Measurements from ENCODE around the gene SDCCAG8.

SDCCAG8 gene

GRCh38 chr1:243483952-243484351 lies 228.1 kb downstream of the SDCCAG8 start:
- DNase-seq (ENCODE audit: low read depth) = no peak

GRCh38 chr1:243487036-243487648 lies 231.3 kb downstream of the SDCCAG8 start:
- DNase-seq (ENCODE audit: low read depth) = no peak

DNA sequence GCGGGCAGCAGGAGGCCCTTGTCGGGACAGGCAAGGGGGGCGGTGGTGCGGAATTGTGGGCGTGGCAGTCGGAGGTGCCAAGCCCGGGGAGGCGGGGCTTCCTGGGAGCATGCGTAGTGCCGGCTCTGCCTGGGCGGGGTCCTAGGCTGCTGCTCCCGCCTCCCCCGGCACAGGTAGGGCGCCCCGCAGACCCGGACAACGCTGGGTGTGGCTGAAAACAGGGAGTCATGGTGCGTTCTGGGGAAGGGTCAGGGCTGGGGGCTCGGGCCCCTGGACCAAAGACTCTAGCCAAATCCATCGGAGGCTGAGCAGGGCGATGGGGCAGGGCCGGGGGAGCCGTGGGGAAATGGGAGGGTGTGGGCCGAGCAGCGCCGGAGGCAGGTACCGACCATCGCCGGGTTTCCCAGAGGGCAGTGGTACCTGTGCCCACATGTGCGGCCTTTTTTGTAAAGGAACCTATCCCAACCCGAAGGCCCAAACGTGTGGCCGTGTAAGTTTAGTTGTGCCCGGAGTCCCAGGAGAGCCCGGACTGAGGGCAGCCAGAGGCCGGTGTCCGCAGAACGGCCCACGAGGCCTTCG lies 231.9 kb downstream of the SDCCAG8 start:
- DNase-seq (ENCODE audit: low read depth) = no peak

DNA sequence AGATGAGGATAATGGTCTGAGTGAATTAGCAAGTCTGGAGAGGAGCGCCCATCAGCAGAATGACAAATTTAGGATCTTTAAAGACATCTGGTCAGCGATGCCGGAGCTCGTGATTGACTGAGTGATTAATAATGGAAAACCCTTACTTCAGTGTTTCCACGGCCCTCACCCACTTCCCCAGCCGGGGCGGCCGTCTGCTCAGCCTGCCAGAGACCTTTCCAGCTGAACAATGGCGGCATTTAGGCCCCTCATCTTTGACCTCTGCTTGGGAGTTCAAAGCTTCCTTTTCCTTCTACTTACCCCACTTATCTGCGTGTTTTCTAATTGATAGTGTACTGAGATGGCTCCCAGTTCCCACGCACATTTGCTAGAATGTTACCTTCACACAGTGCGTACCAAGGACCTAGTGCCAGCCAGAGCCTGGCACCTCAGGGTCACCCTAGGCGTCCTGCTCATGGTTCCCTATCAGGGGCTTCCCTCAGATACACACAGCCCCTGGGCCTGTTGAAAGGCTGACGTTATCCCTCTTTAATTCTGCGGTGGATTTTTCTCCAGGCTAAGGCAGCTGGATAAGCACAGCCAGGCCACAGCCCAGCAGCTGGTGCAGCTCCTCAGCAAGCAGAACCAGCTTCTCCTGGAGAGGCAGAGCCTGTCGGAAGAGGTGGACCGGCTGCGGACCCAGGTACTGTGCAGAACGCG lies 232.8 kb downstream of the SDCCAG8 start:
- DNase-seq (ENCODE audit: low read depth) = no peak

DNA sequence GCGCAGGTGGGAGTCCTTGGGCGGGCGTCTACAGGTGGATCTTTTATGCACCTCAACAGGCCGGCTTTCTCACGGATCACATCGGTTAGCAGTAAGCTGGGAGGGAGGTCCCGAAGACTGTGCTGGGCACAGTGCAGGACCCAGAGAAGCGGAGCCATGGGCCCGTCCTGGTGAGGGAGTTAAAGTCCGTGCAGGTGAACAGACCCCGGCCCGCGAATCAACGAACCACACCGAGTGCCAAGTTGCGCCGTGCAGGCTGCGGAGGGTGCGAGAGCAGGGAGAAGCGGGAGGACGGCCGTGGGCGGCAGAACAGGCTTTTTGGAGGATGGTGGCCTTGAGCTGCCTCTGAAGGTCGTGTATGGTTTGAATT lies 233.3 kb downstream of the SDCCAG8 start:
- DNase-seq (ENCODE audit: low read depth) = no peak

DNA sequence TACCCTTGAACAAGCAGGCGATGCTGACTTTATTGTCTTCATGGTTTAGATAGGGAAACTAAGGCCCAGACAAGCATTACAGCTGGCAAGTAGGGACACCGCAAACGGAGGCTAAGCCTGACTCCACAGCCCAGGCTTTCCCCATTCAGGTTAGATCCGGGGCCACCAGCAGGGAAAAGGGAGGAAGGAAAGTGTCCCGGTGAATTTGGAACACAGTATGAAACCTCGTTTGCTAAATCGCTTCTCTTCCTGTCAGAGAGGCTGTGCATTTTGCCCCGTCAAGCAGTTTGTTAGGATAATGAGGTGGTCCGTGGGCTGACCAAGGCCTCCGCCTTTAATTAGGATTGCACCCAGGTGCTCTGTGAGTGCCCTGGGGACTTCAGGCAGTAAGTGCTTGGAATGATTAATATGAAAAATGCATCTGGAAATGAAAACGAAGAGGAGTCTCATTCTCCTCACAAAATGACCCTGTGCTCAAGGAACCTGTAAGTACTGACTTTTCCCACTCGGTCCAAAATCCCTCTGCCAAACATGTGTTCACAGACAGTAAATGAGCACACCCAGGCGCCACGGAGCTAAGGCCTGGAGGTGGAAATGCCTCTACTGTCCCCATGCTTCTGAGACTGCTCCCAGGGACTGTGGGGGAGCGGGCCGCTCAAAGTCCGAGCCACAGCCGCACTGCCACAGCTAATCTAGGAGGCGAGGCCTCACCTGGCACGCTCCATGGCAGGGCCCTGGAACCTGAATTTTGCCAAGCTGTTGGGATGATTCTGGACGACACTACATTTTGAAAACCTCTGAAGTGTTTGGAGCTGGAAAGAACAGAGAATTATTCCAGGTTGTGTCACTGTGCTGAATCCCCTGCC lies 234.1 kb downstream of the SDCCAG8 start:
- DNase-seq (ENCODE audit: low read depth) = no peak

- DNase-seq (ENCODE audit: low read depth) = no peak
Observed at GRCh38 chr1:243490748-243491686, 235.2 kb downstream of the SDCCAG8 start.

DNA sequence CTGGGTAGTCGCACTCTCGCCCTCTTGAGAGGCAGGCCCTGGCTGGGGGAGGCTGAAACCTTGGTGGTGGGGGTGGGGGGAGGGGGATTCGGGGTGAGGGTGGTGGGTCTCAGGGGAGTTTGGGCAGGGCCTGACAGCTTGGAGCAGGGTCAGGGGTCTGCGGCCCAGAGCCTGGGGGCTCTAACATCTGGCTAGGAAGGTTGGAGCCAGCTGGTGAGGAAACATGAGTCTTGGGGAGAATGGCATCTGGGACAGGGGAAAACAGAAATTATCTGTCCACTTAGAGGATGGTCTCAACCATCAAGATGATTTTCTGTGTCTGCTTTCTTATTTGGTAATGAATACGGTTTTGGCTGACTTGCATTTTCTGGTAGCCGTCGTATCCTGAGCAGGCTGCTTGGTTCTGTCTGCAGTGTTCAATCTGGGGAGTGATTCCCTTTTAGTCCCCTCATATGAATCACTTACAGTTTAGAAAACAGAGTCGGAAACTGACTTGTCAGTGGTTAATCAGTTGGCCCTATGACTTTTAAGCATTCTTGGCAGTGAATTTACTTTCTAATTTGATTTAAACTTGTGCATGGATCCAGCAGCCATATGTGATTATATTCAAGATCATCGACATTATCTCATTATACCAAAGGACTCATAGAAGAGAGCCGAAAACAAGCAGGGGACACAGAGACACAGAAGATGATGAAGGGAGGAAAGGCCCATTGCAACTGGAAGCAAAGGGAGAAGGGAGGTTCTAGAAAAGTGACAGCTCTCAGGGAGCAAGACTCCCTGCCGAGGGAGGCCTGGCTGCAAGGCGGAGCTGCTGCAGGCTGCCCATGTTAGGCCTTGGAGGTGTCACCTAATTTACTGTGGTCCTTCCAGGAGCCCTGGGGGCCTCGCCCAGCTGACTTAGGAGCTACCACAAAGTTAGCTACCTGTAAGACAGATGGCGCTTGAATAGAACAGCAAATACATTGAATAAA lies 237.6 kb downstream of the SDCCAG8 start:
- no peak for DNase-seq (ENCODE audit: low read depth)

GRCh38 chr1:243494741-243495431 lies 239.0 kb downstream of the SDCCAG8 start:
- no peak for DNase-seq (ENCODE audit: low read depth)

GRCh38 chr1:243495442-243496186 lies 239.8 kb downstream of the SDCCAG8 start:
- no peak for DNase-seq (ENCODE audit: low read depth)

- no peak for DNase-seq (ENCODE audit: low read depth)
Observed at GRCh38 chr1:243496187-243496646, 240.4 kb downstream of the SDCCAG8 start.

DNA sequence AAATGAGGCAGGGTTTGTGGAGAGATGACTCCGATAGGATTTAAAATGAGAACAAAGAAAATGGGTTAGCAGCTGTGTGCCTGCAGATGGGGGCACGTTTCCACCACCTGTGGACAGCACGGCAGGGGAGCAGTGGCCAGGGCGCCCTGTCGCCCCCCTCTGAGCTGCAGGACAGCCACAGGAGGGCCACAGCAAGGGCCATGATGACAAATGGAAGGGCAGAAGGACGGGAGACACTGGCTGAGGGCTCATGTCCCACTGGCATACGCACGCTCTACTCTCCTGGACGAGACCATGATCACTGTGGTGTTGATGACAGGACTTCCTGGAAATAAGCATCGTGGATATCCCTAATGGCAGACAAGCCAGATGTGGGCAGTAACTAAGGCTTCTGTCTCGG lies 241.0 kb downstream of the SDCCAG8 start:
- DNase-seq (ENCODE audit: low read depth) = no peak

DNA sequence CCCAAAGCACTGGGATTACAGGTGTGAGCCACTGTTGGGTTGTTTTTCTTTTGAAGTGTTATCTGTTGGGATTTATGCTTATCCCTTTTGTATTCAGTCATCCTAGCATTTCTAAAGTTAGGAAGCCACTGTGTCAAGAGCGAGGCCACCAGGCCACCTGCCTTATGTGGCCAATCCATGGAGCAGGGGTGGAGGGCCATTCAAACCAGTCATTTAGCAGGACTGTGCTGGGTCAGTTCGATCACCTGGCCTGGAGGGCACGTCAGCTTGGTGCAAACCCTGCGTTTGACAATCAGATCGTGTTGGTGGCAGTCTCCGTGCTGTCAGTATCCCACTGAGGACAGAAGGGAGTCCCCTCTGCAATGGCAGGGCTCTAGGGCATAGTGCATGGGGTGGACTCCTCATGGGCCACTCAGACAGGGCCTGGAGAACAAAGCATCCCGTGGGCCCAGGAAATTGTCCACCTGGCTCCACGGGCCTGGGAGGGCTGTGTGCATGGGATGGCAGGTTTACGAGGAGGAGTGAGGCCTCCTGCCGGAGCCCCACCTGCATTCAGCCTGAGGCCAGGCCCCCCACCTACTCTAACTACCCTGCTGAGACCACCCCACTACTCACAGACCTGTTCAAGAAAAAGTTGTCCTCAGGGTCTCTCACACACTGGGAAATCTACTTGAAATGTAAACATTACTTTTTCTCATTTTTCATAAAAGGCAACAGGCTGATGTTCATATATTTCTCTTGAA lies 242.3 kb downstream of the SDCCAG8 start:
- no peak for DNase-seq (ENCODE audit: low read depth)

- DNase-seq (ENCODE audit: low read depth) = no peak
Observed at GRCh38 chr1:243499248-243499647, 243.4 kb downstream of the SDCCAG8 start.

DNA sequence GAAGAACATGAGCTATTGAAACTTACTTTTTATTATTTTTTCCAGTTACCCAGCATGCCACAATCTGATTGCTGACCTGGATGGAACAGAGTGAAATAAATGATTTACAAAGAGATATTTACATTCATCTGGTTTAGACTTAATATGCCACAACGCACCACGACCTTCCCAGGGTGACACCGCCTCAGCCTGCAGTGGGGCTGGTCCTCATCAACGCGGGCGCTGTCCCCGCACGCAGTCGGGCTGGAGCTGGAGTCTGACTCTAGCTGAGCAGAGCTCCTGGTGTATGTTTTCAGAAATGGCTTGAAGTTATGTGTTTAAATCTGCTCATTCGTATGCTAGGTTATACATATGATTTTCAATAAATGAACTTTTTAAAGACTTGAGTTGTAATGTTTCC lies 243.9 kb downstream of the SDCCAG8 start:
- no peak for DNase-seq (ENCODE audit: low read depth)

- DNase-seq (ENCODE audit: low read depth) = no peak
Observed at GRCh38 chr1:243500512-243500911, 244.7 kb downstream of the SDCCAG8 start.

DNA sequence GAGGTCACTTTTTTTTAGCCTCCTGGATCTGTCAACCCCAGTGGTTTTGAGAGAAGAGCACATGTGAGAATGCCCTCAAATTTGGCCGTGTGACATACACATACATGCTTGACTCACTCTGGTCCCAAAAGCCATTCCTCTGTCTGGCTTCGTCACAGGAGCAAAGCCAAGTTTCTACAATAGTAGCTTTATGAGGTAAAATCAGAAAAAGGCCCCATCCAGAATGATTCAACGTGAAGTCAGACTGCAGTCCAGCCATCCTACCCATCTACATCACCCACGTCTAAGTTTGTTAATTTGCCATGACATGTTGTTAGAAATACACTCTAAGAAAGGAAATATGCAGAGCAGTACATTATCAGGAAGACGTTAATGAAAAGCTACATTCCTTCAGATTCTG lies 245.2 kb downstream of the SDCCAG8 start:
- no peak for DNase-seq (ENCODE audit: low read depth)

GRCh38 chr1:243503155-243503554 lies 247.3 kb downstream of the SDCCAG8 start:
- DNase-seq (ENCODE audit: low read depth) = no peak

Data from stimulated activated CD8-positive, alpha-beta memory T cell treated with anti-CD3 and anti-CD28 coated beads, Interleukin-4, amount 100 ng/mL, for 24 hours (primary cell).